ENCODE measurements around the gene CUBN. TPM values are rescaled to one million over a fixed set of nuclear protein-coding genes. Genes with fewer than 3 reads are reported as not detected.

The CUBN gene
- total RNA-seq, 2 experiments from 2014 or later = 7.9 to 9.2 TPM

- ChIA-PET POLR2A (no interaction called here), CTCF (interaction anchor here (1.2 kb wide), 1 partner anchor 27 kb away, joined by 3 read pairs; no protein-coding TSS in a partner anchor)
- TF ChIP-seq CTCF (IDR thresholded peaks at IDR 0.05) = no peak
- no peak for DNase-seq
- Mint-ChIP-seq H3K4me3 (no peak overlapping the region), H3K4me1 (ENCODE audit: low read depth) (no peaks in the 10 kb centered on the region), H3K27ac (no peak overlapping the region), H3K9me3 (no peaks in the 10 kb centered on the region), H3K36me3 (ENCODE audit: low read depth) (peaks cover 32% of the 10 kb centered on the region), H3K27me3 (no peaks in the 10 kb centered on the region)
- Histone ChIP-seq H3K27ac (ENCODE audit: low read depth in 1 of 2, low read length in 2 of 2) (no peak overlapping the region), H3K4me3 (ENCODE audit: low read length) (no peak overlapping the region), H3K27me3 (ENCODE audit: control insufficient read depth in 1 of 2, insufficient read depth in 2 of 2, low read length in 2 of 2) (no peaks in the 10 kb centered on the region), H3K4me1 (ENCODE audit: insufficient read depth, low read length) (no peaks in the 10 kb centered on the region), H3K9me3 (ENCODE audit: control insufficient read depth in 1 of 2, insufficient read depth in 1 of 2, low read length in 2 of 2) (no peaks in the 10 kb centered on the region), H3K36me3 (ENCODE audit: insufficient read depth, low read length) (peaks cover 8% of the 10 kb centered on the region)
- intact Hi-C loops (cut with DNase I, micrococcal nuclease) = loop anchor here in 1 of 2 experiments (10.0 kb wide), 1 partner anchor 712 kb away; no protein-coding TSS in a partner anchor
- no peak for ATAC-seq (ENCODE audit: poor library complexity)
Observed at GRCh38 chr10:17157024-17157423, 27.4 kb upstream of the CUBN start.

- H3K27ac Mint-ChIP-seq = no peak overlapping the region
Observed at GRCh38 chr10:17155826-17156225, 26.2 kb upstream of the CUBN start.

GRCh38 chr10:17154116-17154515 is 24.5 kb upstream of the CUBN start:
- H3K4me1 Mint-ChIP-seq (ENCODE audit: low read depth) = no peaks in the 10 kb centered on the region
- H3K27ac Mint-ChIP-seq = no peak overlapping the region
- POLR2A ChIA-PET = no interaction called here
- peaks cover 3% of the 10 kb centered on the region for H3K36me3 ChIP-seq (ENCODE audit: insufficient read depth, low read length)
- no peak overlapping the region for H3K4me3 Mint-ChIP-seq
- H3K9me3 Mint-ChIP-seq = no peaks in the 10 kb centered on the region
- H3K9me3 ChIP-seq (ENCODE audit: control insufficient read depth in 1 of 2, insufficient read depth in 1 of 2, low read length in 2 of 2) = no peaks in the 10 kb centered on the region
- ATAC-seq (ENCODE audit: poor library complexity) = no peak
- TF ChIP-seq CTCF (IDR thresholded peaks at IDR 0.05) = no peak
- intact Hi-C loops (cut with DNase I, micrococcal nuclease) = loop anchor here in 1 of 2 experiments (10.0 kb wide), 1 partner anchor 709 kb away; no protein-coding TSS in a partner anchor
- H3K27ac ChIP-seq (ENCODE audit: low read depth in 1 of 2, low read length in 2 of 2) = no peak overlapping the region
- no peaks in the 10 kb centered on the region for H3K27me3 ChIP-seq (ENCODE audit: control insufficient read depth in 1 of 2, insufficient read depth in 2 of 2, low read length in 2 of 2)
- CTCF ChIA-PET = no interaction called here
- no peak overlapping the region for H3K4me3 ChIP-seq (ENCODE audit: low read length)
- no peaks in the 10 kb centered on the region for H3K4me1 ChIP-seq (ENCODE audit: insufficient read depth, low read length)
- peaks cover 45% of the 10 kb centered on the region for H3K36me3 Mint-ChIP-seq (ENCODE audit: low read depth)
- no peak for DNase-seq
- H3K27me3 Mint-ChIP-seq = no peaks in the 10 kb centered on the region

More at GRCh38 chr10:17155826-17156225, 26.2 kb upstream of the CUBN start:
- H3K36me3 ChIP-seq (ENCODE audit: insufficient read depth, low read length) = peaks cover 3% of the 10 kb centered on the region
- Mint-ChIP-seq H3K4me3 (no peak overlapping the region), H3K27me3 (no peaks in the 10 kb centered on the region), H3K4me1 (ENCODE audit: low read depth) (no peaks in the 10 kb centered on the region), H3K9me3 (no peaks in the 10 kb centered on the region), H3K36me3 (ENCODE audit: low read depth) (peaks cover 33% of the 10 kb centered on the region)
- H3K4me1 ChIP-seq (ENCODE audit: insufficient read depth, low read length) = no peaks in the 10 kb centered on the region
- ATAC-seq (ENCODE audit: poor library complexity) = no peak
- intact Hi-C loops (cut with DNase I, micrococcal nuclease) = loop anchor here in 1 of 2 experiments (10.0 kb wide), 1 partner anchor 711 kb away; no protein-coding TSS in a partner anchor
- ChIA-PET CTCF (no interaction called here), POLR2A (interaction anchor here (0.7 kb wide), 1 partner anchor 560 kb away, joined by 4 read pairs; no protein-coding TSS in a partner anchor)
- H3K27ac ChIP-seq (ENCODE audit: low read depth in 1 of 2, low read length in 2 of 2) = no peak overlapping the region
- no peak for TF ChIP-seq CTCF (IDR thresholded peaks at IDR 0.05)
- no peaks in the 10 kb centered on the region for H3K9me3 ChIP-seq (ENCODE audit: control insufficient read depth in 1 of 2, insufficient read depth in 1 of 2, low read length in 2 of 2)
- no peak for DNase-seq
- no peaks in the 10 kb centered on the region for H3K27me3 ChIP-seq (ENCODE audit: control insufficient read depth in 1 of 2, insufficient read depth in 2 of 2, low read length in 2 of 2)
- H3K4me3 ChIP-seq (ENCODE audit: low read length) = no peak overlapping the region

Data from CD4-positive, alpha-beta T cell (primary cell).